Spleen (tissue), 11 donors: Measurements from ENCODE around the gene LARP1. TPM values are rescaled to one million over a fixed set of nuclear protein-coding genes. Genes with fewer than 3 reads are reported as not detected.

Source experiments
- DNase-seq: peaks from one replicate; pipeline ENCODE4 v3.0.0-alpha.2; 2020
- H3K27ac ChIP-seq, 8 donors: fragments of 200-600 bp; sonication (generic) in 7 of 8; 1 replicate in 4 of 8; 2 replicates in 4 of 8; pipeline versions ENCODE4 v1.5.0 to v1.8.0; 2016 to 2021; ENCODE audit warnings: inconsistent platforms in 4 of 8, mild to moderate bottlenecking in 4 of 8, moderate library complexity in 1 of 8
- H3K27me3 ChIP-seq, 7 donors: fragments of 200-600 bp; sonication (generic) in 6 of 7; replicated peaks in 1 of 7; 1 replicate in 4 of 7; 2 replicates in 3 of 7; pipeline versions ENCODE4 v1.5.0 to v1.8.0; 2016 to 2021; ENCODE audit warnings: inconsistent platforms in 3 of 7, mild to moderate bottlenecking in 1 of 7
- H3K36me3 ChIP-seq, 6 donors: fragments of 200-600 bp; sonication (generic) in 5 of 6; 1 replicate in 4 of 6; 2 replicates in 2 of 6; pipeline versions ENCODE4 v1.5.0 to v1.8.0; 2016 to 2021; ENCODE audit warnings: inconsistent platforms in 2 of 6
- H3K4me1 ChIP-seq, 6 donors: fragments of 200-600 bp; sonication (generic) in 5 of 6; 1 replicate in 3 of 6; 2 replicates in 3 of 6; pipeline versions ENCODE4 v1.5.0 to v1.8.0; 2016 to 2021; ENCODE audit warnings: inconsistent platforms in 3 of 6
- H3K4me3 ChIP-seq, 8 donors: fragments of 200-600 bp; sonication (generic) in 7 of 8; 1 replicate in 4 of 8; 2 replicates in 4 of 8; pipeline versions ENCODE4 v1.5.0 to v1.8.0; 2016 to 2021; ENCODE audit warnings: inconsistent platforms in 4 of 8, mild to moderate bottlenecking in 4 of 8, moderate library complexity in 2 of 8
- H3K9me3 ChIP-seq, 8 donors: fragments of 200-600 bp; sonication (generic) in 7 of 8; 1 replicate in 4 of 8; 2 replicates in 4 of 8; pipeline versions ENCODE4 v1.5.0 to v1.8.0; 2016 to 2021; ENCODE audit warnings: inconsistent platforms in 4 of 8
- POLR2A ChIP-seq, 3 donors: fragments of 450-650 bp; IDR thresholded peaks; one replicate each; pipeline ENCODE4 v1.5.1; 2017; ENCODE audit warnings: antibody characterized with exemption in 3 of 3, mild to moderate bottlenecking in 1 of 3
- POLR2AphosphoS5 ChIP-seq, 3 donors: sonication (generic); formaldehyde crosslinking; IDR thresholded peaks; one replicate each; pipeline ENCODE4 v1.5.1; 2017; ENCODE audit warnings: antibody characterized with exemption in 3 of 3
- WGBS, 5 donors: extraction: QIAGEN DNeasy Blood & Tissue Kit in 3 of 5; methylation state at CpG; one replicate each; pipeline versions ENCODE4 v1.1.5 to v1.1.7; 2013 to 2018; 5-methylcytosine and 5-hydroxymethylcytosine counted together
- intact Hi-C: fragments of 100-400 bp; cut with DNase I; formaldehyde crosslinking; loops from one replicate; pipeline ENCODE4 v1.15.0; 2023; ENCODE audit warnings: low total_unique reads
- polyA plus RNA-seq, 3 donors: library from polyadenylated mRNA; stranded (reverse); fragments of 200-250 nt; gene quantifications; one replicate each; pipeline ENCODE4 v1.2.1, GENCODE V29; 2013
- total RNA-seq, 7 donors: library from RNA; depleted of rRNA in 3 of 7; stranded (reverse); fragments of >200 nt in 3 of 7; fragmentation: NEBNext Ultra II Directional in 4 of 7; extraction: Animal tissue kit (Norgen Biotek cat#: 25700) in 4 of 7; gene quantifications; one replicate each; pipeline versions ENCODE4 v1.1.0 to v1.2.1, GENCODE V29; 2016 to 2021
- TF ChIP-seq, protein P1 (sequence below), 11 experiments: fragments of 200-600 bp in 7 of 11; fragments of 450-650 bp in 4 of 11; sonication (generic) in 4 of 11; IDR thresholded peaks in 8 of 11; conservative IDR thresholded peaks in 3 of 11; 1 replicate in 7 of 11; 2 replicates in 4 of 11; pipeline versions ENCODE4 v1.4.0 to v1.8.0; 2016 to 2021; ENCODE audit warnings: antibody characterized with exemption in 11 of 11, inconsistent platforms in 4 of 11, mild to moderate bottlenecking in 1 of 11
- donor health status: healthy with polysubstance abuse.
- donor health status: DM: no; HTN: no; CAD: no; lungs with moderate emphysema.
- donor health status: DM: no; HTN: no; CAD: no.
- donor health status: Bipolar disorder and iron deficiency.
- donor health status: healthy.
- donor health status: DM: no; HTN: no; CAD: no.
- donor health status: DM: yes; HTN: yes; CAD: no.

Gene LARP1
- total and polyA plus RNA-seq, 10 donors = 13.8 to 168 (median 120) TPM

DNA sequence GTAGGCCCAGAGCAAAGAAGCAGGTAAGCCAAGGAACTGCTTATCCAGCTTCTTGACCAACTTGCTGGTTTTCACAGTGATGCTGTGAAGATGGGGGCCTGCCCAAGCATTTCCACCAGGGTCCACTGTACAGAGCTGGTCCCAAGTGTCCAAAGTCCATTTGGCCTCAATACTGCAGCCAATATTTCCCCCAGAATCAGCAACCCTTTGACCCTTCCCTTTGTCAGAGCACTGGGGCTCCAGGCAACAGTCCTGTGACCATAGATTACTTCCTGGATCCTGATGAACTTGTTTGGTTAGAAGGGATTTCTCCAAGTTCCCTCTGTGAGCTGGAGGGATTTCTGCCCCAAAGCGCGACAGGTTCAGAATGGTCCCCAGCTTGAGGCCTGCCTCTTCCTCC lies 68.9 kb downstream of the LARP1 start:
- Histone ChIP-seq H3K27ac (no peak overlapping the region), H3K4me1 (peaks cover 0 to 3% (median 0%) of the 10 kb centered on the region in 6 donors), H3K36me3 (peaks cover 0 to 87% (median 15%) of the 10 kb centered on the region in 6 donors), H3K27me3 (no peaks in the 10 kb centered on the region), H3K9me3 (no peaks in the 10 kb centered on the region), H3K4me3 (no peak overlapping the region)
- TF ChIP-seq, protein P1, sequence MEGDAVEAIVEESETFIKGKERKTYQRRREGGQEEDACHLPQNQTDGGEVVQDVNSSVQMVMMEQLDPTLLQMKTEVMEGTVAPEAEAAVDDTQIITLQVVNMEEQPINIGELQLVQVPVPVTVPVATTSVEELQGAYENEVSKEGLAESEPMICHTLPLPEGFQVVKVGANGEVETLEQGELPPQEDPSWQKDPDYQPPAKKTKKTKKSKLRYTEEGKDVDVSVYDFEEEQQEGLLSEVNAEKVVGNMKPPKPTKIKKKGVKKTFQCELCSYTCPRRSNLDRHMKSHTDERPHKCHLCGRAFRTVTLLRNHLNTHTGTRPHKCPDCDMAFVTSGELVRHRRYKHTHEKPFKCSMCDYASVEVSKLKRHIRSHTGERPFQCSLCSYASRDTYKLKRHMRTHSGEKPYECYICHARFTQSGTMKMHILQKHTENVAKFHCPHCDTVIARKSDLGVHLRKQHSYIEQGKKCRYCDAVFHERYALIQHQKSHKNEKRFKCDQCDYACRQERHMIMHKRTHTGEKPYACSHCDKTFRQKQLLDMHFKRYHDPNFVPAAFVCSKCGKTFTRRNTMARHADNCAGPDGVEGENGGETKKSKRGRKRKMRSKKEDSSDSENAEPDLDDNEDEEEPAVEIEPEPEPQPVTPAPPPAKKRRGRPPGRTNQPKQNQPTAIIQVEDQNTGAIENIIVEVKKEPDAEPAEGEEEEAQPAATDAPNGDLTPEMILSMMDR (IDR thresholded peaks at IDR 0.05 in 8 of 11, conservative IDR thresholded peaks at IDR 0.05 in 3 of 11) = no peak
- TF ChIP-seq POLR2A (IDR thresholded peaks at IDR 0.05) (no peak), POLR2AphosphoS5 (IDR thresholded peaks at IDR 0.05) (no peak)
- peak; percentile 16 for DNase-seq
- intact Hi-C loops = no loop called here
- WGBS, 5 donors = 94 to 100% (median 97%) methylated on average over 2 of the region's 2 CpGs

GRCh38 chr5:154829181-154829588 lies 74.0 kb downstream of the LARP1 start:
- no peak for DNase-seq
- TF ChIP-seq, protein P1 (IDR thresholded peaks at IDR 0.05 in 8 of 11, conservative IDR thresholded peaks at IDR 0.05 in 3 of 11) = no peak
- TF ChIP-seq POLR2AphosphoS5 (IDR thresholded peaks at IDR 0.05) (no peak), POLR2A (IDR thresholded peaks at IDR 0.05) (no peak)
- peaks cover 0 to 12% (median 0%) of the 10 kb centered on the region in 6 donors for H3K4me1 ChIP-seq
- H3K4me3 ChIP-seq = no peak overlapping the region
- H3K27me3 ChIP-seq = no peaks in the 10 kb centered on the region
- WGBS, 5 donors = 77 to 93% (median 82%) methylated on average over 2 of the region's 2 CpGs
- H3K27ac ChIP-seq = peak overlapping the region in 1 of 8 donors; percentile 53
- H3K9me3 ChIP-seq = no peaks in the 10 kb centered on the region
- peaks cover 0 to 79% (median 10%) of the 10 kb centered on the region in 6 donors for H3K36me3 ChIP-seq
- intact Hi-C loops = no loop called here

DNA sequence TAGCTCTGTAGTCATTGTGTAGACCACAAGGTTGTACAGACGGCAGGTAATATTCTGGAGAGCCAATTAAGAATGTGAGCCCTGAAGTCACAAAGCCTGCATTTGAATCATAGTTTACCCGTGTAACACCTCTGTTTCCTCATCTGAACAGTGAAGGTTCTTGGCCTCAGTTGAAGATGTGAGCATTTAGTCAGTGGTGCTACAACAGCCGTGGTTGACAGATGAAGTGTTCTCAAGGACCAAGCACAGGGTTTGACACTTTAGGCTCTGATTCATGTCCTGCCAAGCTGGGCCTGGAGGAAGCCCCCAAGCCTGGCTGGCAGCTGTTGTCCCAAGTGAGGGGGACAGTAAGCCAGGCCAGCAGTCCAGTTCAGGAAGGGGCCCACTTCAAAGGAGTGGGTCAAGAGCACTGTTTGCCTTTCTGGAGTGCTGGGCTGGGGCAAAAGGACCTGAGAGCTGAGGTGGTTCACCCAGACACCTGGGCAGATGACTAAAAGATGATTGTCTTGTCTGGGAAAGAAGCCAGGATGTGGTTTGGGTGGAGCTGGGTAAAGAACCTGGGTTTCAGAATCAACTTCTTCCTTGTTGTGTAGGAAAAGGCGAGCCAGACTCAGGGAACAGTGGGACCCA lies 74.5 kb downstream of the LARP1 start:
- TF ChIP-seq, protein P1 (IDR thresholded peaks at IDR 0.05 in 8 of 11, conservative IDR thresholded peaks at IDR 0.05 in 3 of 11) = no peak
- TF ChIP-seq POLR2A (IDR thresholded peaks at IDR 0.05) = no peak
- TF ChIP-seq POLR2AphosphoS5 (IDR thresholded peaks at IDR 0.05) = no peak
- no peak for DNase-seq
- peaks cover 0 to 73% (median 10%) of the 10 kb centered on the region in 6 donors for H3K36me3 ChIP-seq
- H3K9me3 ChIP-seq = no peaks in the 10 kb centered on the region
- H3K27ac ChIP-seq = peak overlapping the region in 3 of 8 donors; percentile 8 to 53 (median 8)
- no peaks in the 10 kb centered on the region for H3K27me3 ChIP-seq
- H3K4me1 ChIP-seq = peaks cover 0 to 12% (median 0%) of the 10 kb centered on the region in 6 donors
- 73 to 83% (median 79%) methylated on average over 4 of the region's 4 CpGs for whole genome bisulfite sequencing, 5 donors
- intact Hi-C loops = no loop called here
- H3K4me3 ChIP-seq = no peak overlapping the region

GRCh38 chr5:154830219-154830595 lies 75.0 kb downstream of the LARP1 start:
- Histone ChIP-seq H3K4me3 (no peak overlapping the region), H3K4me1 (peaks cover 0 to 12% (median 0%) of the 10 kb centered on the region in 6 donors), H3K9me3 (no peaks in the 10 kb centered on the region), H3K27me3 (no peaks in the 10 kb centered on the region), H3K27ac (peak overlapping the region in 1 of 8 donors; percentile 53), H3K36me3 (peaks cover 0 to 68% (median 10%) of the 10 kb centered on the region in 6 donors)
- DNase-seq = no peak
- intact Hi-C loops = no loop called here
- TF ChIP-seq POLR2AphosphoS5 (IDR thresholded peaks at IDR 0.05) (no peak), POLR2A (IDR thresholded peaks at IDR 0.05) (no peak)
- TF ChIP-seq, protein P1 (IDR thresholded peaks at IDR 0.05 in 8 of 11, conservative IDR thresholded peaks at IDR 0.05 in 3 of 11) = no peak
- WGBS, 5 donors = 90 to 98% (median 94%) methylated on average over 7 of the region's 7 CpGs
